ENCODE measurements around the gene CSRP1. TPM values are rescaled to one million over a fixed set of nuclear protein-coding genes. Genes with fewer than 3 reads are reported as not detected.

Gene CSRP1
- total and polyA plus RNA-seq, 3 experiments from 2014 or later, result 65.0 to 67.6 (median 66.9) TPM

Other genes starting within 250 kb of the CSRP1 start
- not detected for gene PKP1, start 223.6 kb downstream of the CSRP1 start, total RNA-seq
- not detected for gene PKP1, start 223.6 kb downstream of the CSRP1 start, polyA plus RNA-seq
- gene TNNT2, start 129.4 kb downstream of the CSRP1 start, total RNA-seq, result not detected
- gene TNNT2, start 129.4 kb downstream of the CSRP1 start, polyA plus RNA-seq, result not detected
- not detected for gene LAD1, start 107.8 kb downstream of the CSRP1 start, total RNA-seq
- not detected for gene LAD1, start 107.8 kb downstream of the CSRP1 start, polyA plus RNA-seq
- gene TNNI1, start 85.4 kb downstream of the CSRP1 start, total RNA-seq, result not detected
- gene TNNI1, start 85.4 kb downstream of the CSRP1 start, polyA plus RNA-seq, result not detected
- gene PHLDA3, start 37.9 kb downstream of the CSRP1 start, total RNA-seq, result 10 to 100 TPM; 18.6 to 22.7 TPM
- 1.0 TPM for gene PHLDA3, start 37.9 kb downstream of the CSRP1 start, polyA plus RNA-seq
- gene NAV1, start 32.0 kb upstream of the CSRP1 start, total RNA-seq, result under 1 TPM; 0.77 to 0.95 TPM
- 1.8 TPM for gene NAV1, start 32.0 kb upstream of the CSRP1 start, polyA plus RNA-seq